HFF-Myc (cell line): ENCODE results near the gene SCGB1C1.

Source experiments
- DNase-seq: peaks from one replicate; pipeline ENCODE4 v3.0.0-alpha.2; 2011; ENCODE audit warnings: low read depth; ENCODE audit errors: extremely low read depth
- H3K4me3 ChIP-seq: replicated peaks from 2 replicates; pipeline ENCODE4 v1.5.1; 2011; ENCODE audit warnings: low read depth, mild to moderate bottlenecking, control low read depth, low read length
- TF ChIP-seq, protein P1 (sequence below): IDR thresholded peaks from 2 replicates; pipeline ENCODE4 v1.5.1; 2012; ENCODE audit warnings: mild to moderate bottlenecking, low read depth, low read length, control low read depth; ENCODE audit errors: missing control alignments

The SCGB1C1 gene

DNA sequence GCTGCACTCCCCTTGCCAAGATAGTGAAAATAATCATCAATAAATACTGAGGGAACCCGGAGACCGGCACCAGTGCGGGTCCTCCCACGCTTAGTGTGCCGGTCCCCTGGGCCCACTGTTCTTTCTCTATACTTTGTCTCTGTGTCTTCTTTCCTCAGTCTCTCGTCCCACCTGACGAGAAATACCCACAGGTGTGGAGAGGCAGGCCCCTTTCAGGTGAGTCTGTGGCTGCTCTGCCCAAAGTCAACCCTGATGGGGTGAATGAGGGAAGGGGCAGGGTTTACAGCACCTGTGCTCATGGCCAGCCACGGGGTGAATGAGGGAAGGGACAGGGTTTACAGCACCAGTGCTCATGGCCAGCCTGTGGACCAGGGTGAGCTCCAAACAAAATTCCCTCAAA, 9.6 kb downstream of the SCGB1C1 start:
- TF ChIP-seq, protein P1, sequence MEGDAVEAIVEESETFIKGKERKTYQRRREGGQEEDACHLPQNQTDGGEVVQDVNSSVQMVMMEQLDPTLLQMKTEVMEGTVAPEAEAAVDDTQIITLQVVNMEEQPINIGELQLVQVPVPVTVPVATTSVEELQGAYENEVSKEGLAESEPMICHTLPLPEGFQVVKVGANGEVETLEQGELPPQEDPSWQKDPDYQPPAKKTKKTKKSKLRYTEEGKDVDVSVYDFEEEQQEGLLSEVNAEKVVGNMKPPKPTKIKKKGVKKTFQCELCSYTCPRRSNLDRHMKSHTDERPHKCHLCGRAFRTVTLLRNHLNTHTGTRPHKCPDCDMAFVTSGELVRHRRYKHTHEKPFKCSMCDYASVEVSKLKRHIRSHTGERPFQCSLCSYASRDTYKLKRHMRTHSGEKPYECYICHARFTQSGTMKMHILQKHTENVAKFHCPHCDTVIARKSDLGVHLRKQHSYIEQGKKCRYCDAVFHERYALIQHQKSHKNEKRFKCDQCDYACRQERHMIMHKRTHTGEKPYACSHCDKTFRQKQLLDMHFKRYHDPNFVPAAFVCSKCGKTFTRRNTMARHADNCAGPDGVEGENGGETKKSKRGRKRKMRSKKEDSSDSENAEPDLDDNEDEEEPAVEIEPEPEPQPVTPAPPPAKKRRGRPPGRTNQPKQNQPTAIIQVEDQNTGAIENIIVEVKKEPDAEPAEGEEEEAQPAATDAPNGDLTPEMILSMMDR = no peak
- DNase-seq = no peak
- no peak overlapping the region for H3K4me3 ChIP-seq

DNA sequence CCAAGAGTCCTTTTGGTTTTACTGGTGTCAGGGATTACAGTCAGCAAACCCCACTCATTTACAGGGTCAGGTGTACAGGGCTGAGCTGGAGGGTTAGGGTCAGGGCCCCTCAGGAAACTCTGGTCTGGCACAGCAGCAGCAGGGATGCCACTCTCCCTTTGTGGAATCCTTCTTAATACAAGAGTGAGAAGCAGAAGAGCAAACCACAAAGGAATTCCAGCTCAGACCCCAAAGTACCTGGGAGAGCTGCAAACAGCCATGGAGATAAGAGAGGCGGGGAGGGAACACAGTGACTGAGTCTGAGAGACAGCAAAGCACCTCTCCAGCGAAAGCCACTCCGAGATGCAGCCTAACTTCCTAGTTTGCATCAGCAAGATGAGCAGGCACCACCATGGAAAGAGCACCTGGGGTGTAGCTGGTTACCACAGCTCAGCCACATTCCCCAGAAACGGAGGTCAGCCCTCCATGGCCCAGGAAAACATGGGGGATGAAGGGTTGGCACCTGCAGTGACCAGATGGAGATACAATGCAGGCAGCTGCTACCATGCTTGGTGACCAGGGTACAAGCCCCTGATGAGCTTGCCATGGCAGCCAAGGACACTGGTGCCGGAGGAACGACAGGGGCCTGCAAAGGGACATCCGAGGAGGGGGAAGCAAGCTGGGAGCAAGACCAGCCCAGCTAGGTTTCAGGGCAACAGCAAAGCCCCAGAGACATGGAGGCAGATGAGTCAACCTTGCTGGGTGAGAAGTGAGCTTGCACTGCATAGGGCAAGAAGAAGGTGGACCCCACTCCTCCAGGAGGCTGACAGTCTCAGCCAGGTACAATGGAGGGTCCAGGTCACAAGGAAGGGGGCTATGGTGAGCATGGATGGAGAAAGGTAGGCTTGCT, 10.4 kb downstream of the SCGB1C1 start:
- TF ChIP-seq, protein P1 = no peak

GRCh38 chr11:203945-204586, 11.2 kb downstream of the SCGB1C1 start:
- no peak overlapping the region for H3K4me3 ChIP-seq
- TF ChIP-seq, protein P1 = no peak
- no peak for DNase-seq

More for the DNA sequence above, 10.4 kb downstream of the SCGB1C1 start:
- no peak overlapping the region for H3K4me3 ChIP-seq
- no peak for DNase-seq

- H3K4me3 ChIP-seq = no peak overlapping the region
- TF ChIP-seq, protein P1 = no peak
- DNase-seq = no peak
These were observed 11.8 kb downstream of the SCGB1C1 start for GRCh38 chr11:204587-205109.

DNA sequence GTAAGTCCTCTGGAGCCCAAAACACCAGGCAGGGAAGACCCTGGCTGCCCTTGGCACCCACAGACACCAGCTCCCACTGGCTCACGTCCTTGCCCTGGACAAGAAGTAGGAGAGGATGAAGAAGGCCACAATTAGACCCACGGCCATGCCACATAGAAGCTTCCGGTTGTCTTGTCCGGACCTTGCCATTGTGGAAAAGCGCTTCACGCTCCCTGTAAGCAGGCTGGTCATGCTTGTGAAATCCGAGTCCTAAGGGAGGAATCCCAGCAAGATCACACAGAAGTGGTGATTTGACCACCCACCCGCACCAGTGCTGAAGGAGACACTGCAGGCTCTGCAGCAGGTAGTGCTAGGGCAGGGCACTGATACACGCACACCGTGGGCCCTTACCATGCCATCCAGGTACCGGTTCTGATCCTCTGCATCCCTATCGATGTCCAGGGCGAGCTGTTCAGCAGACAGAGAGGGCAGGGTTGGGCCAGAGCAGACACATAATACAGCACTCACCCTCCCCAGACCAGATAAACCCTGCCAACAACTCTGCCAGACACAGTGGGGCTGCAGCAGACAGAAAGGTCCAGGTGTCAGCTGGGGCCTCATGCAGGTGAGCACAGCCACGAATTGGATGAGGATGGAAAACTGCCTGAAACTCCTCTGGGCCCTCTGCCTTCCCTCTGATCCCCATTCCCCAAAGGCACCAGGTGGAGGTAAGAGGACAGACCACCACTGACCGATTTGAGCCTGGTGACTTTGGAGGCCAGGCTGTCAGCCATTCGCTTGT, 12.5 kb downstream of the SCGB1C1 start:
- H3K4me3 ChIP-seq = peak overlapping the region; percentile 70
- no peak for DNase-seq
- TF ChIP-seq, protein P1 = no peak

- TF ChIP-seq, protein P1 = no peak
- DNase-seq = no peak
- H3K4me3 ChIP-seq = peak overlapping the region; percentile 70
These were observed 13.1 kb downstream of the SCGB1C1 start for GRCh38 chr11:206002-206384.
